GM03348 (cell line): Measurements from ENCODE around the gene PAK2.
"Not testable (repeated sequence)": the region's sequence is repeated elsewhere in the genome, so short reads cannot be mapped to it uniquely, and the experiment has no call there.

Source experiments
- DNase-seq: peaks from one replicate; pipeline ENCODE4 v3.0.0; 2012; ENCODE audit warnings: low spot score

Gene PAK2

DNA sequence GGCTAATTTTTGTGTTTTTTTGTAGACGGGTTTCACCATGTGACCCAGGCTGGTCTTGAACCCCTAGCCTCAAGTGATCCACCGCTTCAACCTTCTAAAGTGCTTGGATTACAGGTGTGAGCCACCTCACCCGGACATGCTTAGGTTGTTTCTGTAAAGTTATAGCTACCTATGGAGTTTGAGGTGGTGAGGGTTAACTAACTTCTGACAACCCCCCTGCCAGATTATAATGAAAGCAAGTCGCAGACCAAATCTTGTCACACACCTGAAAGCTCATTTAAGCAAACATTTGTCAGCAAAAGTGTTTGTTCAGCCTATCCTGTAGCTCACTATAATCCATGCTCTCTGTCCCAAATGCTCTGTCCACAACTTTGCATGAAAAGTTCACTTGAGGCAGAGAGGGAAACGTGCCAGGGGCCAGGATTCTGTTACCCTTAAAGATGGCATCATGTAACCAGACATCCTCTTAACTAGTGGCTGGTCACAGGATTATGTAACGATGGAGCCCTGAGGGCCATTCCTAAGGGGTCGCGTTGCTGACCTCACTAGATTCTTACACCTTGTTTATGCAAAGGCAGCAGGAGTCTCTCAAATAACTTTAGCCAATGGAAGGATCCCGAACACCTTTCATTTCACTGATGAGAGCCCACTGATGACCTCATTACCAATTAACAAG, 103.9 kb downstream of the PAK2 start:
- no peak for DNase-seq

DNA sequence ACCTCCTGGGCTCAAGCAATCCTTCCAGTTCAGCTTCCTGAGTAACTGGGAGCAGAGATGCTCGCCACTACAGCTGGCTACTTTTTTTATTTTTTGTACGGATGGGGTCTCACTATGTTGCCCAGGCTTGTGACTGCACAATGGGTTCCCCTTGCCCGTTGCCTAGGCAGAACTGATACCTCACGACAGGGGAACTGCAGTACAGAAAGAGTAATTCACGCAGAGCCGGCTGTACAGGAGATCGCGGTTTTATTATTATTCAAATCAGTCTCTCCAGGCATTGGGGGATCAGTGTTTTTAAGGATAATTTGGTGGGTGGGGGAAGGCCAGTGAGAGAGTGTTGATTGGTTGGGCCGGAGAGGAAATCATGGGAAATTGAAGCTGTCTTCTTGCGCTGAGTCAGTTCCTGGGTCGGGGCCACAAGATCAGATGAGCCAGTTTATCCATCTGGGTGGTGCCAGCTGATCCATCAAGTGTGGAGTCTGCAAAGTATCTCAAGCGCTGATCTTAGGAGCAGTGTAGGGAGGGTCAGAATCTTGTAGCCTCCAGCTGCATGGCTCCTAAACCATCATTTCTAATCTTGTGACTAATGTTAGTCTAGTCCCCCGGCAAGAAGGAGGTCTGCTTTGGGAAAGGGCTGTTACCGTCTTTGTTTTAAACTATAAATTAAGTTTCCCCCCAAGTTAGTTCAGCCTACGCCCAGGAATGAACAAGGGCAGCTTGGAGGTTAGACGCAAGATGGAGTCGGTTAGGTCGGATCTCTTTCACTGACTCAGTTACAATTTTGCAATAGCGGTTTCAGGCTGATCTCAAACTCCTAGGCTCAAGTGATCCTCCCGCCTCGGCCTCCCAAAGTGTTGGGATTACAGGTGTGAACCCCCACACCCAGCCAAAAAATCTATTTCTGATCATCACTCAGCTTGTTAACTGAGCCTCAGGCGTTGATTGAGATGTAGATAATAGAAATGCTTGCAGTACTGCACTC, 104.9 kb downstream of the PAK2 start:
- DNase-seq = not testable (repeated sequence)

- not testable (repeated sequence) for DNase-seq
Measured at GRCh38 chr3:196848375-196848774, 108.7 kb downstream of the PAK2 start.

GRCh38 chr3:196849180-196849741, 109.6 kb downstream of the PAK2 start:
- no peak for DNase-seq

DNA sequence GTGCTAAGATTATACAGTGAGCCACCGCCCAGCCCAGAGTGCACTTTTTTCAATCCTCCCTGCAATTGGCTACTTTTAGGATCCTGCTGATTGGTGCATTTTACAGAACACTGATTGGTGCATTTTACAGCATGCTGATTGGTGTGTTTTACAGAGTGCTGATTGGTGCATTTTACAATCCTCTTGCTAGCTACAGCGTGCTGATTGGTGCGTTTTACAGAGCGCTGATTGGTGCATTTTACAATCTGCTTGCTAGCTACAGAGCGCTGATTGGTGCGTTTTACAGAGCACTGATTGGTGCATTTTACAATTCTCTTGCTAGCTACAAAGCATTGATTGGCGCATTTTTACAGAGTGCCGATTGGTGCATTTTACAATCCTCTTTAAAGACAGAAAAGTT, 123.3 kb downstream of the PAK2 start:
- not testable (repeated sequence) for DNase-seq

DNA sequence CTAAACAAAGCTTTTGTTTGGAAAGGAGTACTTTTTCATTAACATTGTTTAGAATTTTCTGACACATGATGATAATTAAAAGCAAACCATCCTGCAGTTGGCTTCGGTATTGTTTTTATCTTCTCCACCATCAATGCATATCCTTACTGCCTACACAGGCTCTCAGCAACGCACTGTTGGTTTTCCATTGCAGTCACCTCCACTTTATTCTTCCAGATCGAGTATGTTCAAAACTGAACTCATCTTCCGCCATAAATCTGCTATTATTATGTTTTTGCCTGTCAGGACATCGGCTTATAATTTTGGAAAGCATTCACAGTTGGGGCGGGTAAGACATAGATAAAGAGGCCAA, 127.5 kb downstream of the PAK2 start:
- no peak for DNase-seq

DNA sequence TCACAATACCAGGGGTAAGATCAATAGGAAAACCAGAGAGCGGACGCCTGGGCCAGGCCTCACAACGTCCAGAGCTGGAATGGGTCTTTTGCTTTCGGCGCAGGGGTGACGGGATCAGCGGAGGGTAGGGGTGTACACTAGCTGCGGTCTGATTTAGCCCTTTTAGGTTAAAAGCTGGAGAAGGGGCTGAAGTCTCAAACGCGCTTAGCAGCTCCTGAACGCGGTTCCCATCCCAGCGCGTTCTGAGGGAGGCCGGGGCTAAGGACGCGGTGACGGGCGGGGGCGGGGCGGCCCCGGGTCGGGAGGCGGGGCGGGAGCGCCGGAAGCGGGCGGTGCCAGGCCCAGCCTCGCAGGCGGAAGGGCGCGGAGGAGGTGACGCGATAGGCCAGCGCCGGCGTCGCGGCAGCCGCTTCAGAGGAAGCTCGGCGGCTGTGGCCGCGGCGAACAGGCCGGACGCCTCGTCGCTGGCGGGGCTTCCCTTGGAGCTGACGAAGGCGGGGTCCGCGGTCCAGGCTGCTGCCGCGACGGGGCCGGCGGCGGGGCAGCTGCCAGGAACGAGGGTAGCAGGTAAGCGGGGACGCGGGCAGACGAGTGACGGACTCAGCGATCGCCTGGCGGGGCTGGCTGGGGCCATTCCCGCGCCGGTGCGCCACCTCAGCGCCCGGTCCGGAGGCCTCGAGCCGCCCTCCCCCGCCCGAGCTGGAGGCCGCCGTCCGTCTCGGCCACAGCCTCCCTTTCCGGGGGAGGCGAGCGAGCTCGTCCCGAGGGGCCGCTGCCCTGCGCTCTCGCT, 128.0 kb downstream of the PAK2 start, which contains the start of gene SENP5:
TSS of gene SENP5 (plus strand) at position 414 of the 790 bp plus-strand sequence. CDS start 17,262 bp downstream, outside the sequence.
- peak; percentile 98 for DNase-seq

- DNase-seq = peak; percentile 44
Measured at GRCh38 chr3:196868297-196868661, 128.6 kb downstream of the PAK2 start.

DNA sequence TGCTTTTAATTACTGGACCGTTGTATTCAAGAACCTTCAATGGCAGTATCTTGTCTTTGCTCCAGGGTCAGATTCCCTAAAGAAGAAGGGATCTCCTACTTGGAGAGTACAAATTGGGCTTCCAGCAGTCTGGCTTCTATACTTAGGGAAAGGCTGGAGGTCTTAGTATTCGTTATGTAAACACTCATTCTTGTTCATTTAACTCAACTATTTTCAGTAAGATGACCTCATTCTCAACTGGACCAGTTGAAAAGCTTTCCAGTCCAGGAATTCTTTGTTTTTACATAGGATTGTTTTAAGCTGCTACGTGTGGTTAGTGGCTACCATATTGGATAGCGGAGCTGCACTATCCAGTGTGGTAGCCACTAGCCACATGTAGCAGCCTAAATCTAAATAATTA, 132.7 kb downstream of the PAK2 start:
- DNase-seq = no peak

GRCh38 chr3:196874511-196875094, 134.9 kb downstream of the PAK2 start:
- not testable (repeated sequence) for DNase-seq

GRCh38 chr3:196875258-196875657, 135.6 kb downstream of the PAK2 start:
- DNase-seq = no peak
